T-helper 1 cell treated with Interleukin-12 subunit alpha and Interleukin-12 subunit beta and Interleukin-4 antibody, amounts not matched to agents 30 ng/mL and 1 ng/mL, for 36 hours (primary cell): Measurements from ENCODE around the gene FGD4. TPM values are rescaled to one million over a fixed set of nuclear protein-coding genes. Genes with fewer than 3 reads are reported as not detected.
"Not testable (repeated sequence)": the region's sequence is repeated elsewhere in the genome, so short reads cannot be mapped to it uniquely, and the experiment has no call there.

Experiments used
- intact Hi-C: fragments of 100-400 bp; cut with micrococcal nuclease; formaldehyde crosslinking; loops from one replicate; pipeline ENCODE4 v1.15.1; 2024
- total RNA-seq: library from RNA; stranded (reverse); gene quantifications from 2 replicates; pipeline ENCODE4 v1.2.3, GENCODE V29; 2022

Gene FGD4
- total RNA-seq, 1 donor from 2014 or later = 0.39 TPM

DNA sequence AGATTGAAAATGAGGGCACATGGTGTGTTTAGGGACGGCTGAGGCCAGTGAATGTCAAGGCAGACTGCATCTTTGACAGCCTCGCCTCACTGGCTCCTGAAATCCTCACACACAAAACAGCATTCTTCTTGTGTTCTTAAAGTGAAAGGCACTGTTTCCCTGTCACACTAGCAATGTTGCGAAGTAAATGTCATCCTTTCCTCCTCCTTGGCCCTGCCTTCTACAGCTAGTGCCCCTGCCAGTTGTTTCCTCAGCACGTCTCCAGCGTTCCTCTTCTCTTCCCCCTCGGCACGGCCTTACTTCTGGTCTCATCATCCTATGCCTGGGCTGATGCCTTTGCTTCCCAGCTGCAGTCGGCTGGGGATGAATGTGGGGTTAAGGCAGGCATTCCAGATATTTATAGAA lies 150.3 kb downstream of the FGD4 start:
- intact Hi-C loops = loop anchor here (10.0 kb wide), 1 partner anchor 105 kb away; no protein-coding TSS in a partner anchor

DNA sequence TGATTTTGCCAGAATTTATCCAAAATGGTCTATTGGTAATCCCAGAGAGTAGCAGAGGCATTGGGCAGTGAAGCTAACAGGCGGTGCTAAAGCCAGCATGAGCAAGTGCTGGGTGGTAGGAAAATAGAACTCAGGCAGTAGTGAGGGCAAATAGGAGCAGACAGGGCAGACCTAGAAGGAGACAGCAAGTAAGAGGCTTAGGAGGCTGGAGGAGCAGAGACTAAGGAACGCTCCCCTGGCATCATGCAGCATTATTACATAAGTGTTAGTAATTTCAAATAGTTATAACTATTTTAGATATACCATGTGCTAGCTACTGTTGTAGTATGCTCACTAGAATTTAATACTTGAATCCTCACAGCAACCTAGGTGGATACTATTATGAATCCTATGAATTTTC lies 151.7 kb downstream of the FGD4 start:
- intact Hi-C loops = loop anchor here (10.0 kb wide), 1 partner anchor 104 kb away; no protein-coding TSS in a partner anchor

DNA sequence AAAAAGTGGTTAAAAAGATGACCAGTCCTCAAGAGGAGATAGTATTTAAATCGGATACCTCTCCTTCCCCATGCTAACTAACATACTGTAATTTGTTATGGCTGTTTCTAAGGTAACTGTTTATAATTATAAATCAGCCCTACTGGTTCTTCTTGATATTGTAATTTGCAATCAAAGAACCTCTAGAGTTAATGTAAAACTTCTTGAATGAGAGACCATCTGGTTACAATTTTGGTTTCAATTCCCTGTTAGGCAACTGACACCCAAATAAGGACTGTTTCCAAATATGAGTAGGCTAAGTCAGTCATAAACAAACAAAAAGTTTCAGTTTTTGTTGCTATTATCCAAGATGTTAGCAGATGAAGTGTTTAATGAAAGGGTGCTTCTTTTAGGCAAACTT lies 159.5 kb downstream of the FGD4 start:
- intact Hi-C loops = loop anchor here (1.0 to 10.0 kb wide), 4 partner anchors 30 to 900 kb away; partner anchors contain the start of gene ETFBKMT

DNA sequence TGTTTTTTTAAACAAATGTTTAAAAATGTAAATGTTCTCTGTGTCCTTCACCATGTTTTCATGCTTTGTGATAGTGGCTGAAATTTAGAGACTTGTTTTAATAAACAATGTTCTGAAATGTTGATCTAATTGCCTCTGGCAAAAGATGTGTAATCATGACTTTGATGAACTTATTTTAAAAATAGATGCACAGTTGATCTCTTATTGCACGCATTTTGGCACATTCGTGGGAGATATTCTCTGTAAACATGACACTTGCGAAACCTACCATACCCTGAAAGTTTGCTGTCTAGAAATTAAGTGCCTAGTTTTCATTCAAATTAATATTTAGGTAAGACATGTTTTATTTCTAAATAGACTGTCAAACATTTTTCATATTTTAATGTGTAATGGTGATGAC lies 160.1 kb downstream of the FGD4 start:
- intact Hi-C loops = loop anchor here (1.0 to 10.0 kb wide), 4 partner anchors 30 to 900 kb away; partner anchors contain the start of gene ETFBKMT

DNA sequence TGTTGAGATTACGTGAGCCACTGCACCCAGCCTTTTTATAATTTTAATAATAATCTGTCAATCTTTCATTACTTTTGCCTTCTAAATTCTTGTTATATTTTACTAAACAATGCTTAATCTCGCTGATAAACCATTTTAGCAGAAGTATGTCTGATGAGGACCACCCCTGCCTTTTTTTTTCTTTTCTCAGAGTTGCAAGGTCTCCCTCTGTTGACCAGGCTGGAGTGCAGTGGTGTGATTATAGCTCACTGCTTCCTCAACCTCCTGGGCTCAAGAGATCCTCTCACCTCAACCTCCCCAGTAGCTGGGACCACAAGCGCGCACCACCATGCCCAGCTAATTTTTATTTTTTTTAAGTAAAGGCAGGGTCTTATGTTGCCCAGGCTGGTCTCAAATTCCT lies 161.2 kb downstream of the FGD4 start:
- intact Hi-C loops = no loop called here

DNA sequence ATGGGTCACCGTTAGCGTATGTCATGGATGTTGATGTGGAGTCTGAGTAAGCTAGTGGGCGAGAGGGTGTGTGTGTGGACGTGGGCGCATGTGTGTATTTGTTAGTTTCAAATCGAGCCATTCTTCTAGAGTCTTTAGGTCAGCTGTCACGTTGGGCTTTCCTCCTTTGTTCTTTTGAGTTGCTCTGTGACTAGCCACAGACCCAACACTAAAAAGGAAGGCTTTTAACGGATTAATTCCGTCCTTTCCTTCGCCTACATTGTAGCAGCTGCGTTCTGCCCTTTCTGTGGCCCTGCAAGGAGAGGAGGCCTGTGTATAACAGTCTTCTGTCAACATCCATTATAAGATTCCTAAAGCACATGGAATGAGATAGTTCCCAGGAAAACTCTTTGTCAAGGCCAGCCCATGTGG lies 162.6 kb downstream of the FGD4 start:
- intact Hi-C loops = no loop called here

DNA sequence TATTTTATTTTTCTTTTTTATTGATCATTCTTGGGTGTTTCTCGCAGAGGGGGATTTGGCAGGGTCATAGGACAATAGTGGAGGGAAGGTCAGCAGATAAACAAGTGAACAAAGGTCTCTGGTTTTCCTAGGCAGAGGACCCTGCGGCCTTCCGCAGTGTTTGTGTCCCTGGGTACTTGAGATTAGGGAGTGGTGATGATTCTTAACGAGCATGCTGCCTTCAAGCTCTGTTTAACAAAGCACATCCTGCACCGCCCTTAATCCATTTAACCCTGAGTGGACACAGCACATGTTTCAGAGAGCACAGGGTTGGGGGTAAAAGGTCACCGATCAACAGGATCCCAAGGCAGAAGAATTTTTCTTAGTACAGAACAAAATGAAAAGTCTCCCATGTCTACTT lies 163.1 kb downstream of the FGD4 start:
- intact Hi-C loops = not testable (repeated sequence)

DNA sequence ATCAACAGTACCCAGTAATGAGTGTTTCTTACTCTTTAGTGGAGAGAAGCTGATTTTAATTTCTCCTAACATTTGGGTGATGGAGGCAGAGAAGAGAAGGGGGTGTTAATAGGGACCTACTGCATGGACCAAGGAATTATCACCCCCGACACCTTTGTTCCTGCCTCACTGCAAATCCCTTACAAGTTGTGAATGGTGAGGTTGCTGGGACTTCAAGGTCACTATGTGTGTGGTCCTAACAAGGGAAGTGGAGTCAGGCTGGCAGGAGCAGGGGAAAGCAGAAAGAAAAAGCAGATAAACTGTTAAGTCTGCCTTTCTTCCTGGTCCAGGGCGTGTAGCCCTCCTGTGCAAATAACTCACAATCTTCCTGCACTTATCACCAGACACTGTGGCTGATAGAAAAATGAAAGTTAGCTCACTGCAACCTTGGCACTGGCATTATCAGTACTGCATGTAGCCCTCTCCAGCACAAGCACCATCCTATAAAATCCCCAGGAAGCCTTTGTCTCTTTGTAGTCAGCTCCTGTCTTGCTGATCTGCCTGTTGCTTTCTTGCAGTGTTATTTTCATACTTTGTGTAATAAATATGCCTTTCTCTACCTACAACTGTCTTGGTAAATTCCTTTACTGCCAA lies 167.4 kb downstream of the FGD4 start:
- intact Hi-C loops = no loop called here

DNA sequence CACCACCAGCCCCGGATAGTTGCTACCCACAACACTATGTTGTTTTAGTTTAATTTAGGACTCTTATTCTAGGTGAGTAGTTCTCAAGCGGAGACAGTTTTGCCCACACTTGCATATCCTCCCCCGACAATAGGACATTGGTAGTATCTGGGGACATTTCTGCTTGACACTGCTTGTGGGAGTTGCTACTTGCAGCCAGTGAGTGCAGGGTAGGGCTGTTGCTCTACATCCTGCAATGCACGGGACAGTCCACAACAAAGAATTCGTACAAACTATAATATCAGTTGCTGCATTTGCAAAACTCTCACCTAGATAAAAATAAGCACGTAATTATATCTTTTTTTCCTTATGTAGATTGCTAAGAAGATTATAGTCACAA lies 167.9 kb downstream of the FGD4 start:
- intact Hi-C loops = no loop called here

DNA sequence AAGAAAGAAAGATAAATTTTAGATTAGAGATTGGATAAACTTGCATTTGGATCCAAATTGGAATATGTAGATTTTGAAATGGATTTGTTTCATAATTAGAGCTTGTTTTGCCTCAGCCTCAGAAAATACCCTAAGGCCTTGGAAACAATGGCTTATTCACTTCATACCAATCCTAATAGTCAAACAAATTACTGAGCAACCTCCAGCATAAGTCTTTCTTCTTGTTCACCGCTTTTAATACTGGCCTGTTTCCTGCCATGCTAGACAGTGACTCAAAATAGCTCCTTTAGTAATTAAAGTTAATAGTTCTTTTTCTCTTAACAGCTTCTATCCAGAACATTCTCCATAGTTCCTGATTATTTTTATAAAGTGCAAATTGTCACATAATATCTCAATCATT lies 168.9 kb downstream of the FGD4 start:
- intact Hi-C loops = no loop called here

DNA sequence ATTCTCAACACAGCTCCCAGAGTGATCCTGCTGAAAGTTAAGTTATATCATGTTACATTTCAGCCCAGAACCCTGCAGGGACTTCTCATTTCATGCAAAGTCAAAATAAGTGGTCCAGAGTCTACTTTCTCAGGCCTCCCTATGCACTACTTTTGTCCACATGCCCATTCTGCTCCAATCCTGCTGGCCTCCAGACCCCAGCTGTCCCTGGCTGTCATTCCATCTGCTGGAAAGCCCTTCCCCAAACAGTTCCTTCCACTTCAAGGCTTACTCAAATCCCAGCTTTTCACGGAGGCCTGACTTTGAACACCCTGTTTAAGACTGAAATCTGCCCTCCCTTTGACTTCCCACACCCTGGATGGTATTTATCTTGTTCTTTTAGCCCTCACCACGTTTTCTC lies 169.9 kb downstream of the FGD4 start:
- intact Hi-C loops = no loop called here

DNA sequence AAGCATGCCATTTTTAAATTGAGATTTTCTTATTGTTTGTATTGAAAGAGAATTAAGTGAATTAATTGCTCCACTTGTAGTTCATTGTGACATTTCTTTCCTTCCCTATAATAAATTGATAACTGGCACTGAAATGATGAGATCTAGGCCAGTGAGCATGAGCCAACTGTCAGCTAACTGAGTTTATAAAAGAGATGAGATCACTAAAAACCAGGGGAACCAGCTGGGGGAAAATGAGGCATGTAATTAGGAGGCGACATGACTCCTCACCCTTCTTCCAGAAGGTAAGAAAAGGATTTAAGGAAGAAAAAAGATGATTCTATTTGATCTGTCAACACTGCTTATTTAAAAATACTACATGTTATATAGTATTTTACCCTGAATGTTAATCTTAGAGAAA lies 175.2 kb downstream of the FGD4 start:
- intact Hi-C loops = no loop called here

DNA sequence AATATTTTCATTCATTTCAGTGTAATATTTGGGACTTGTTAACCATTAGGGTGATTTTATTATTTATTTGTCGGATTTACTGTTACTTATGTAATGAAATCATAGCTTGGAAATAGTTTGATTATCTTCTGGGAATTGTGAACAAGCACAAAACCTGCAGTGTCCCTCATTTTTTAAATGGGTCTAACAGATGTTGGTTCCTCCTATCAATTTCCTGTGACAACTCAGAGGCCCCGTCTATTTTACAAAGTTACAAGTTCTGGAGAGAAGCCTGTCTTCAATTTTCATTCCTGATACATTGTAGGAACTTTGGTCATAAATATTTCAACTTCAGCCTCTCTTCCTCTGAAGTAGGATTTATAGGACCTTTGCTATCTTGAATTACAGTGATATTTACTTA lies 178.0 kb downstream of the FGD4 start:
- intact Hi-C loops = no loop called here

DNA sequence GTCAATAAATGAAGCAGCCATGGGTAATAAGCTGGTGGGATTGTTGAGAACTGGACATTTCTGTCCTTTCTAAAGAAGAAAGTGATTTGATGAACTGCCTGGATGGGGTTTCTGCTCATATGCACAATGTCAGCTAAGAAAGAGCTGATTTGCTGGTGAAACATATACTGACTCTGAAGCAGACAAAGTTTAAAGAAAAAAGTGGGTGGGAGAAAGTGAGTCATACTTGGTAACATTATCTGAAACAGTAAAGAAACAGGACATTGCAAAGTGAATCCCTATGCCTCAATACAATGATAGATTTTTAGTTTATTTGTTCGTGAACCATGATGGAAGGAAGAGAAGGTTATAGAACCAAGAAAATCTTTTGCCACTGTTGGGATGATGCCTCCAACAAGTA lies 184.2 kb downstream of the FGD4 start:
- intact Hi-C loops = no loop called here

DNA sequence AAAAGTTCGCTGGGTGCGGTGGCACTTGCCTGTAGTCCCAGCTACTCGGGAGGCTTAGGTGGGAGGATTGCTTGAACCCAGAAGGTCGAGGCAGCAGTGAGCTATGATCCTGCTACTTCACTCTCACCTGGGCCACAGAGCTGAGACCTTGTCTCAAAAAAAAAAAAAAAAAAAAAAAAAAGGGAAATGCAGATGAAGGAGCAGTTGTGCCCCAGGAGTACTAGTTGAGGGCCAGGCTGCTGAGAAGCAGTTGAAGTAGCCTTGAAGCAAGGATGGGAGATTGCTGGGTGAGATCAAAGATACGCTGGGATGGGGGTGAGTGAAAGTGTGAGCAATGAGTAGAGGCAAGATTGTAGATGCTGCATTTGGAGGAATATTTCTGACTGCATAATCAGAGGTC lies 186.3 kb downstream of the FGD4 start:
- intact Hi-C loops = no loop called here

DNA sequence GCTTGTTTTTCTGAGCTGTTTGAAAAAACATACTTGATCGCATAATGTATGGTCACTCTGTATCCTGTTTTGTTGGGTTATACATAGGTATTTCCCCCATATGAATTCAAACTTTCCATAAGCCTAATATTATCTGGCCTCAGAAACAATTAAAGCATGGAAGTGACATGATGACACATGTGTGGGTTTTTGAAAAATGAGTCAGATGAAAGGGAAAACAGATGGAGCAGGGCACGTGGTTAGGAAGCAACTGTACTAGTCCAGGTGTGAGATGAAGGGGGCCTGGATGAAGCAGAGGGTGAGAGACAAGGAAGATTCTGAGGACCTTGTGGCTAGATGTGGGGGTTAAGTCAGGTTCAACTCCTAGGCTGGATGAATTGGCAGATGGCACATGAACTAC lies 187.0 kb downstream of the FGD4 start:
- intact Hi-C loops = no loop called here

DNA sequence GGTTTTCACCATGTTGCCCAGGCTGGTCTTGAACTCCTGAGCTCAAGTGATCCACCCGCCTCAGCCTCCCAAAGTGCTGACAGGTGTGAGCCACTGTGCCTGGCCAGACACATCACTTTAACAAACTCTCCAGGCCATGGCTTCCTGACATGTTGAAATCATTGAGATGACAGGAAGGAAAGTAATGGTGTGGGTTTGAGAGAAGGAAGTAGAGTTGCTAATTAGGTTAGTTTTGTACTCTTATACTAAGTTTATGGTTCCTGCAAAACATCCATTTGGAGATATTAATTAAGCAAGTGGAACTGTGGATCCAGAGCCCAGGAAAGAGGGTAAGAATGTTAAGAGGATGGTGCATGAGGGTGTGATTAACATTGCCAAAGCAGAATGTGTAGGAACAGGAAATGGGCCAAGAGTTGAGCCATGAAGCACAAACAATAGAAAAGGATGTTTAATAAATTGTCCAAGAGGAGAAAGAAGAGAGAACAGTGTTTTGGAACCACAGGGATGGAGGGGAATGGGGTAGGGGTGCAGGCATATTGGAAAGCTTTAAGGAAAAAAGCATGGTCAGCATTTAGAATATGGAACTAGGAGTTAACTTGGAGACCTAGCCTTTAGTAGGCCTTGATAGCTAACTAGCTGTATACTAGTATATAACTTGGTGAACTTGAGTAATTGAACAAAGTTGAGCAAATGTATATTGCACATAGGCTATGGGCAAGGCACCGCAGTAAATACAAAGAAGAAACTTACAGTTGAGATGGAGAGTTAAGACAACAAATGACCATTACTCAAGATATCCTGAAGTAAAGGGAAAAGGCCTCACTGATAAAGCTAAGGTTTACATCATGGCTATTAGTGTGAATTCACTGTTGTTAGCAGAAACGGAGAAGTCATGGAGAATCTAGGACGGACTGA lies 188.5 kb downstream of the FGD4 start:
- intact Hi-C loops = no loop called here

DNA sequence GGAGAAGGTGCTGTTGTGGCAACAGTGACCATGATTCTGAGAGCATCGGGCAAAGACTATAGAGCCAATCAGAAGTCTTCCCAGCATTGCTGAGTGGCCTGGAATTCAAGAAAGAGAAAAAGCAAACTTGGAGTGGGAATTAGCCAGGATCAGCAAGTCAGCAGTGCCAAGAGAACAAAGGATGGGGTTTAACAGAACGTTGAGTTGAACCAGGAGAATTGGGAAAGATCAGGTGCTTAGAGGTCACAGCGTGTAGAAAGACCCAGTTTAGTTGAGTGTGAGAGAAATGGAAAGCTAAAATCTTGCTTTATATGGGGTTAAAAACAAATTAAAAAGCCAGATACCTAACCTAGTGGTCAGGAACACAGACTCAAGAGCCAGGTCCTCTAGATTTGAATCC lies 189.2 kb downstream of the FGD4 start:
- intact Hi-C loops = loop anchor here (1.0 kb wide), 4 partner anchors 16 to 91 kb away; partner anchors contain the start of gene DNM1L

DNA sequence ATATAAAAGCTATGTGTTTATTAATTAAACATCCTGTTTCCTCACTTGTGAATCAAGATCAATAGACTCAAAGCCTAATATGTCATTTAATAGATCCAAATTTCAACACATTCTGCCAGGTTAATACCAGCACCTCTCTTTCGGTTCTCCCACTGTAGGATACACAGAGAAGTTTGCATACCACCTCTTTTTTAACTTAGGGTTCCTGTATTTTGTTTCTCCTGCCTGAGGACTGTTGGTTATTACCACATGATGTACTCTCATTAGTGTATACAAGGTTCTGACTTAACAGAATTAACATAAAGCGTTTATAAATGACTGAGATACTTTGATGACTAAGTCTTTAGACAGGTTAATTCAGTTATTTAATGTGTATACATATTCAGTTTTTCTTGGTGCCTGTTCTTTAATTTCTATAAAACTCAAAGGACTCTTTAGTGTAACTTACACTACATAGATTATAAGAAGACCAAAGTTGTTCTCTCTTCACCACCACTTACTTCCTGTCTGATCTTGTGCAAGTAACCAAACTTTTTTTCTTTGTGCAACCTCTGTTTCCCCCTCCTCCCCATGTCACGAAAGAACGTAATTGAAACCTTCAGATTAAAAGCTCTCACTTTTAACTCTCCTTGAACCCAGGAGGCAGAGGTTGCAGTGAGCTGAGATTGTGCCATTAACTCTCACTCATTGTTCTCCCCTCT lies 190.0 kb downstream of the FGD4 start:
- intact Hi-C loops = loop anchor here (1.0 kb wide), 4 partner anchors 15 to 90 kb away; partner anchors contain the start of gene DNM1L

DNA sequence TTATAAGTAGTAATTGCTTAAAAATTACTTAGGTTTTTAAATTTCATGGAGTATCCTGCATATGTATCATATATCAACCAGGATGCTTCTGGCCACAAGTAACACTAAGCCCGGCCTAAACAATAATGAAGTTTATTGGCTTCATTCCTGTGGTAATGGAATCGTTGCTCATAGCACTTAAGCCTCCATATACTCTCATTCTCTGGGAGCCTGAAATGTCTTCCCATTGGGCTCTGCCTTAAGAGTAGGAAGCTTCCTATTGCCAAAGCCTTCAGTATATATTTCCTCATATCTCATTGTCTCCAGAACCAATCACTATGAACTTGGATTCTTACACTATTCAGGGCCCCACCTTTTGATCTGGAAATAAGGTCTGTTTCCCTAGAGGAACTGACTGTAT lies 195.9 kb downstream of the FGD4 start:
- intact Hi-C loops = no loop called here

DNA sequence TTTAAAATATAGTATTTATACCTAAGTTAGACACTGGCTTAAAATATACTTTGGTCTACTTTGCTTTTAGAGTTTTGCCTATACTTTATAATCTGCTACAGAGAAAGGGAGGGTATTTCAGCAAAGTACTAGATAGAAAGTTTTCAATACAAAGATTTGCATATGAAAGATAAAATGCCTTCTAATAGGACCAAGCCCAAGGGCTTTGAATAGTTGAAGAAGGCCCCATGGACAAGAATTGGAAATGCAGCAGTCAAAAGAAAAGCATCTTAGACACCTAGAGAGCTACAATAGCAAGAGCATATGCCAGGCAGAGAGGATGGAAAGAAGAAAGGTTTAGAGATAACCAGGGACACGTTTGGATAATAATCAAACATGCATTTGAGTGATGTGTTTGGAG lies 196.7 kb downstream of the FGD4 start:
- intact Hi-C loops = no loop called here

DNA sequence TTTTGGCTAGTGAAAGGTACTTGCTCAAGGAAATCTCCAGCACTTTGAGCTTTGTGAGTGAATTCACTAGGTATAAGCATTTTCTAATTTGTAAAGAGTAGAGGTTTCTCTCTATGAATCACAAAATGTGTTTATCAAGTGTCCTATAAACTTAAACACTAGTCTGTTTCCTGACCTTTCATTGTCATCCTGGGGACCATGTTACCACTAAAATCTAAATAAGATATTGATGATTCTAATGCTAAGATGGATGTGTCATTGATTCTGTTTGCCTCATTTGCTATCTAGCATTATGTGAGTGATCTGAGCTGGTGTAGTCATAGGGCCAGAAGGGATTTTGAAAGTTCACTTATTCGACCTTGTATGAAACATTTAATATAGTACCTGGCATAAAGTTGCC lies 199.3 kb downstream of the FGD4 start:
- intact Hi-C loops = no loop called here
